ENCODE results near the gene REXO1.

Gene REXO1

DNA sequence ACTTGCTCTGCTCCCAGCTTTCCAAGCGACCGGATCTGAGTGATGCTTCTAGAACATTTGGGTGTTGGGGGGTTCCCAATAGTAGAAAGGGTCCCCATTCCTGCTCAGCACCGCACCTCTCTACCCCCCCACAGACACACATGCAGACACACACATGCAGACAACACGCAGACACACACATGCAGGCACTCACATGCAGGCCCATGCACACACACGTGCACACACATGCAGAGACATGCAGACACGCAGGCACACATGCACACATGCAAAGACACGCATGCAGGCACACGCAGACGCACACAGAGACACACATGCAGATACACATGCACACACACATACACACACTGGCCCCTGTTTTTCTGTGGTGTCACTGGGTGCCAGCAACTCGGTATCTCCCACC, 71.1 kb downstream of the REXO1 start:
- no peaks in the 10 kb centered on the region for H4K20me1 ChIP-seq (ENCODE audit: insufficient read depth, low read length)
- no peak overlapping the region for H3K4me2 ChIP-seq (ENCODE audit: insufficient read depth, low read length)
- TF ChIP-seq, protein P1, sequence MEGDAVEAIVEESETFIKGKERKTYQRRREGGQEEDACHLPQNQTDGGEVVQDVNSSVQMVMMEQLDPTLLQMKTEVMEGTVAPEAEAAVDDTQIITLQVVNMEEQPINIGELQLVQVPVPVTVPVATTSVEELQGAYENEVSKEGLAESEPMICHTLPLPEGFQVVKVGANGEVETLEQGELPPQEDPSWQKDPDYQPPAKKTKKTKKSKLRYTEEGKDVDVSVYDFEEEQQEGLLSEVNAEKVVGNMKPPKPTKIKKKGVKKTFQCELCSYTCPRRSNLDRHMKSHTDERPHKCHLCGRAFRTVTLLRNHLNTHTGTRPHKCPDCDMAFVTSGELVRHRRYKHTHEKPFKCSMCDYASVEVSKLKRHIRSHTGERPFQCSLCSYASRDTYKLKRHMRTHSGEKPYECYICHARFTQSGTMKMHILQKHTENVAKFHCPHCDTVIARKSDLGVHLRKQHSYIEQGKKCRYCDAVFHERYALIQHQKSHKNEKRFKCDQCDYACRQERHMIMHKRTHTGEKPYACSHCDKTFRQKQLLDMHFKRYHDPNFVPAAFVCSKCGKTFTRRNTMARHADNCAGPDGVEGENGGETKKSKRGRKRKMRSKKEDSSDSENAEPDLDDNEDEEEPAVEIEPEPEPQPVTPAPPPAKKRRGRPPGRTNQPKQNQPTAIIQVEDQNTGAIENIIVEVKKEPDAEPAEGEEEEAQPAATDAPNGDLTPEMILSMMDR (IDR thresholded peaks at IDR 0.05; ENCODE audit: borderline replicate concordance, extremely low read depth, low read length, poor library complexity, severe bottlenecking), result no peak
- TF ChIP-seq EZH2 (IDR thresholded peaks at IDR 0.05; ENCODE audit: borderline replicate concordance, low read depth, low read length, severe bottlenecking), result no peak
- no peak overlapping the region for H3K9ac ChIP-seq (ENCODE audit: low read depth, low read length)
- no peak for DNase-seq
- no peaks in the 10 kb centered on the region for H3K4me1 ChIP-seq (ENCODE audit: insufficient read depth, low read length)
- no peaks in the 10 kb centered on the region for H3K36me3 ChIP-seq (ENCODE audit: insufficient read depth, low read length)
- no peak overlapping the region for H3K27ac ChIP-seq (ENCODE audit: low read length)
- no peaks in the 10 kb centered on the region for H3K27me3 ChIP-seq (ENCODE audit: insufficient read depth, low read length, poor library complexity)
- no peak overlapping the region for H3K4me3 ChIP-seq (ENCODE audit: low read depth in 1 of 2, low read length in 2 of 2)
- no peak overlapping the region for H2AFZ ChIP-seq (ENCODE audit: low read depth, low read length)
- H3K79me2 ChIP-seq (ENCODE audit: insufficient read depth, low read length), result no peaks in the 10 kb centered on the region
- no peak for ATAC-seq (ENCODE audit: insufficient read depth, low read depth)
- H3K9me3 ChIP-seq (ENCODE audit: insufficient read depth, low read length, severe bottlenecking), result no peaks in the 10 kb centered on the region

DNA sequence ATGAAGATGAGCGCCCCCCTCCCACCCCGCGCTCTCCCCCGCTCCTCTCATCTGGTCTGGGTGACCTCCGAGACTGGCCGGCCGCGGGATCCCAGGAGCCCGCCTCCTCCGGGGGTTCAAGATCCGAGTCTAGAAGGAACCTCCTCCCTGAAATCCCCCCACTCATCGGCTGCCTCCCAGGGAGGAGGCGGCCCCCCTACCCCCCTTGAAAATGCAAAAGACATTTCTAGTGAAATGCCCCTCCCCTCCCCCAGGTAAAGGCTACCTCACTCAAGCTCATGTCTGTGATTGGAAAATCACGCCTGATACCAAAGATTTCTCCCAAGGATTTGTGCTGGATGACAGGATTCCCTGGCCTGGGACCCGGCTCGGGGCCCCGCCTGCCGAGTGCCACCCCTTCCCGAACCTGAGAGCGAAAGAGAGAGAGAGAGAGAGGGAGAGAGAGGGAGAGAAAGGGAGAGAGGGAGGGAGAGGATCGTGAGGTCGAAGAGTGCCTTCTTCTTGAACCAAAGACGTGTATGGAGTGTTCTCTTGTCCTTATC, 71.6 kb downstream of the REXO1 start:
- H3K9ac ChIP-seq (ENCODE audit: low read depth, low read length), result no peak overlapping the region

DNA sequence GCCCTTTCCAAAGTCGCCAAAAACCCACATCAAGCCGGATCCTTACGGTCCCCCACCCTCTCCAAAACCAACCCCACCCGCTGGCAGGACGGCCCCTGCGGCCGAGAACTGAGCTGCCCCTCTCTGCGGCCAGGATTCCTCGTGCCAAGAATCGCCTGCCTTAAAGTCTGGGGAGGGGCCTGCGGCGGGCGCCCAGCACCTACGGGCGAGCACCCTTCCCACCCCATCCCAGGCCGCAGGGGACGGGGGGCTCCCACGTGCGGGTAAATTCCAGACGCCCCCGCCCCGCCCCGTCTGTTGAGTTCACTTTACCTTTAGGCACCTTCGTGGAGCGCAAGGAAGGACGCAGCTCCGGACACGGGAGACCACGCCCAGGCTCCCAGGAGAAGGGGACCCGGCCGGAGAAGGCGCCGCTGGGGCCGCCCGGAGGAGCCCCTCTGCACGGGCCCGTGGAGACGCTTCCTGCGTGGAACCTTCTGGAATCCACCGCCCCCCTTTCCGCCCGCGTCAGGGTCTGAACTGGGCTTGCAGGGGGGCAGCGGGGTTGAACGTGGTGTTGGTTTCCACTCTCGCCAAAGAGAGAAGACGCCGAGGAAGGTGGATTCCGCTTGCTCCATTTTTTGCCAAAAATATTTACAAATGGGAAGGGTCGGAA, 72.2 kb downstream of the REXO1 start:
- Histone ChIP-seq H3K9me3 (ENCODE audit: insufficient read depth, low read length, severe bottlenecking) (peaks cover 7% of the 10 kb centered on the region), H3K79me2 (ENCODE audit: insufficient read depth, low read length) (no peaks in the 10 kb centered on the region), H2AFZ (ENCODE audit: low read depth, low read length) (no peak overlapping the region), H3K4me3 (ENCODE audit: low read depth in 1 of 2, low read length in 2 of 2) (no peak overlapping the region), H3K27ac (ENCODE audit: low read length) (no peak overlapping the region), H3K4me2 (ENCODE audit: insufficient read depth, low read length) (no peak overlapping the region), H3K4me1 (ENCODE audit: insufficient read depth, low read length) (no peaks in the 10 kb centered on the region), H3K9ac (ENCODE audit: low read depth, low read length) (no peak overlapping the region), H3K27me3 (ENCODE audit: insufficient read depth, low read length, poor library complexity) (no peaks in the 10 kb centered on the region), H4K20me1 (ENCODE audit: insufficient read depth, low read length) (no peaks in the 10 kb centered on the region), H3K36me3 (ENCODE audit: insufficient read depth, low read length) (no peaks in the 10 kb centered on the region)
- no peak for DNase-seq
- ATAC-seq (ENCODE audit: insufficient read depth, low read depth), result no peak
- TF ChIP-seq, protein P1 (IDR thresholded peaks at IDR 0.05; ENCODE audit: borderline replicate concordance, extremely low read depth, low read length, poor library complexity, severe bottlenecking), result no peak
- no peak for TF ChIP-seq EZH2 (IDR thresholded peaks at IDR 0.05; ENCODE audit: borderline replicate concordance, low read depth, low read length, severe bottlenecking)

More for the DNA sequence above, 71.6 kb downstream of the REXO1 start:
- no peak for ATAC-seq (ENCODE audit: insufficient read depth, low read depth)
- no peak overlapping the region for H3K4me2 ChIP-seq (ENCODE audit: insufficient read depth, low read length)
- H3K4me3 ChIP-seq (ENCODE audit: low read depth in 1 of 2, low read length in 2 of 2), result no peak overlapping the region
- H3K4me1 ChIP-seq (ENCODE audit: insufficient read depth, low read length), result no peaks in the 10 kb centered on the region
- no peak for DNase-seq
- H3K79me2 ChIP-seq (ENCODE audit: insufficient read depth, low read length), result no peaks in the 10 kb centered on the region
- H3K27ac ChIP-seq (ENCODE audit: low read length), result no peak overlapping the region
- H3K9me3 ChIP-seq (ENCODE audit: insufficient read depth, low read length, severe bottlenecking), result peaks cover under 1% of the 10 kb centered on the region
- no peak overlapping the region for H2AFZ ChIP-seq (ENCODE audit: low read depth, low read length)
- TF ChIP-seq, protein P1 (IDR thresholded peaks at IDR 0.05; ENCODE audit: borderline replicate concordance, extremely low read depth, low read length, poor library complexity, severe bottlenecking), result no peak
- TF ChIP-seq EZH2 (IDR thresholded peaks at IDR 0.05; ENCODE audit: borderline replicate concordance, low read depth, low read length, severe bottlenecking), result no peak
- H4K20me1 ChIP-seq (ENCODE audit: insufficient read depth, low read length), result no peaks in the 10 kb centered on the region
- H3K36me3 ChIP-seq (ENCODE audit: insufficient read depth, low read length), result no peaks in the 10 kb centered on the region
- H3K27me3 ChIP-seq (ENCODE audit: insufficient read depth, low read length, poor library complexity), result no peaks in the 10 kb centered on the region
